A673 (cell line): ENCODE measurements around the gene CBFA2T3.

Source experiments
- CTCF ChIP-seq: fragments of 300-800, 200-600 bp; sonication (generic); conservative IDR thresholded peaks from 2 replicates; pipeline ENCODE4 v1.5.1; 2017; ENCODE audit warnings: low read depth, mild to moderate bottlenecking, antibody characterized with exemption, low read length, moderate library complexity, mixed read lengths
- EZH2 ChIP-seq: fragments of 200-600 bp; sonication (generic); IDR thresholded peaks from 2 replicates; pipeline ENCODE4 v1.6.1; 2017; ENCODE audit warnings: borderline replicate concordance, low read depth, mild to moderate bottlenecking, mixed read lengths, antibody characterized with exemption, low read length; ENCODE audit not compliant: poor library complexity, severe bottlenecking

- TF ChIP-seq CTCF (no peak), EZH2 (no peak)
These were observed 93.7 kb downstream of the CBFA2T3 start for GRCh38 chr16:88883117-88883895.
